ENCODE data around the gene VARS1.

Gene VARS1

DNA sequence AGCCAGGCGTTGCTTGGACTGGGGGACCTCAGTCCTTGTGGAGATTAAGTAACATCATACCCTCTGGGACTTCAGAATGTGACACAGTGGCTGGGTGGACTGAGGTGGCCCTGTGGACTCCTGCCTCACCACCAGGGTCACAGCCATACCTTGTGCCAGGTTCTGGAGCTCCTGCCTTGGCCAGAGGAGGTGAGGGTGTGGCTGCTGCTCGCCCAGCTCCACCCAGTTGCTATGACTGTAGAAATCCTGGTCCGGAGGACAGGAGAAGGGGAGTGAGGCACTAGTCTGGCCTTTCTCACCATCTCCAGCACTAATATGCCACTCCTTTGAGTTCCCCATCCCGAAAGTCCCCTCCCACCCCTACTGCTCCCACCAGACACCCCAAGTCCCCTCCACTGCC is 20.4 kb downstream of the VARS1 start:
- DNase-seq (ENCODE audit: low read depth) = no peak
- no peak overlapping the region for H3K4me3 ChIP-seq (ENCODE audit: low read depth, low read length)
- TF ChIP-seq MYC (IDR thresholded peaks at IDR 0.05; ENCODE audit: low read depth, low read length) (no peak), POLR2A (IDR thresholded peaks at IDR 0.05; ENCODE audit: extremely low read depth, insufficient read length) (no peak)
- TF ChIP-seq, protein P1, sequence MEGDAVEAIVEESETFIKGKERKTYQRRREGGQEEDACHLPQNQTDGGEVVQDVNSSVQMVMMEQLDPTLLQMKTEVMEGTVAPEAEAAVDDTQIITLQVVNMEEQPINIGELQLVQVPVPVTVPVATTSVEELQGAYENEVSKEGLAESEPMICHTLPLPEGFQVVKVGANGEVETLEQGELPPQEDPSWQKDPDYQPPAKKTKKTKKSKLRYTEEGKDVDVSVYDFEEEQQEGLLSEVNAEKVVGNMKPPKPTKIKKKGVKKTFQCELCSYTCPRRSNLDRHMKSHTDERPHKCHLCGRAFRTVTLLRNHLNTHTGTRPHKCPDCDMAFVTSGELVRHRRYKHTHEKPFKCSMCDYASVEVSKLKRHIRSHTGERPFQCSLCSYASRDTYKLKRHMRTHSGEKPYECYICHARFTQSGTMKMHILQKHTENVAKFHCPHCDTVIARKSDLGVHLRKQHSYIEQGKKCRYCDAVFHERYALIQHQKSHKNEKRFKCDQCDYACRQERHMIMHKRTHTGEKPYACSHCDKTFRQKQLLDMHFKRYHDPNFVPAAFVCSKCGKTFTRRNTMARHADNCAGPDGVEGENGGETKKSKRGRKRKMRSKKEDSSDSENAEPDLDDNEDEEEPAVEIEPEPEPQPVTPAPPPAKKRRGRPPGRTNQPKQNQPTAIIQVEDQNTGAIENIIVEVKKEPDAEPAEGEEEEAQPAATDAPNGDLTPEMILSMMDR (IDR thresholded peaks at IDR 0.05; ENCODE audit: low read depth, low read length) = no peak
- TF ChIP-seq, protein P2, sequence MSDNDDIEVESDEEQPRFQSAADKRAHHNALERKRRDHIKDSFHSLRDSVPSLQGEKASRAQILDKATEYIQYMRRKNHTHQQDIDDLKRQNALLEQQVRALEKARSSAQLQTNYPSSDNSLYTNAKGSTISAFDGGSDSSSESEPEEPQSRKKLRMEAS (IDR thresholded peaks at IDR 0.05; ENCODE audit: low read depth, low read length) = no peak

DNA sequence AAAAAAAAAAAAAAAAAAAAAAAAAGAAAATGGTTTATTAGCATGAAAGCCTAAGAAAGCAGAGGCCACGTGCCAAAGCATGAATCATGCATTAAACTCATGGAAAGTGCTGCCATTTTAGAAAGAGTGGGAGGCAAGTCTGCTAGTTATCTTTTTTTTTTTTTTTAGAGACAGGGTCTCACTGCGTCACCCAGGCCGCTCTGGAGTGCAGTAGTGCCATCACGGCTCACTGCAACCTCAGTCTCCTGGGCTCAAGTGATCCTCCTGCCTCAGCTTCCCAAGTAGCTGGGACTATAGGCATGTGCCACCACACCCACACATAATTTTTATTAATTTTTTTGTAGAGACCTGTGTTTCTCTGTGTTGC is 23.6 kb downstream of the VARS1 start:
- TF ChIP-seq, protein P1 (IDR thresholded peaks at IDR 0.05; ENCODE audit: low read depth, low read length) = no peak
- no peak for TF ChIP-seq MYC (IDR thresholded peaks at IDR 0.05; ENCODE audit: low read depth, low read length)
- TF ChIP-seq POLR2A (IDR thresholded peaks at IDR 0.05; ENCODE audit: extremely low read depth, insufficient read length) = no peak
- TF ChIP-seq, protein P2 (IDR thresholded peaks at IDR 0.05; ENCODE audit: low read depth, low read length) = no peak
- no peak for DNase-seq (ENCODE audit: low read depth)
- no peak overlapping the region for H3K4me3 ChIP-seq (ENCODE audit: low read depth, low read length)

DNA sequence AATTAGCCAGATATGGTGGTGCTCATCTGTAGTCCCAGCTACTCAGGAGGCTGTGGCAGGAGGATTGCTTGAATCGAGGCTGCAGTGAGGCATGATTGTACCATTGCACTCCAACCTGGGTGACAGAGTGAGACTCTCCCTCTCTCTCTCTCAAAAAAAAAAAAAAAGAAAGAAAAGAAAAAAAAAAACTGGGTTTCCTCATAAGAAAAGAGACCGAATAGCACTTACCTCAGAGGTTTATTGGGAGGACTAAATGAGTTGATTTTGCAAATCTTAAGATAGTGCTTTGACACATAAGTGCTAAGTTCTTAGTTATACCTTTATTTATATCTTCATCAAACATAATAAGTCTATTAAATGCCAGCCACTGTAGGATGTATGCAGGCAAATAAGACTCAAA is 24.7 kb downstream of the VARS1 start:
- no peak overlapping the region for H3K4me3 ChIP-seq (ENCODE audit: low read depth, low read length)
- TF ChIP-seq, protein P1 (IDR thresholded peaks at IDR 0.05; ENCODE audit: low read depth, low read length) = no peak
- TF ChIP-seq, protein P2 (IDR thresholded peaks at IDR 0.05; ENCODE audit: low read depth, low read length) = no peak
- TF ChIP-seq POLR2A (IDR thresholded peaks at IDR 0.05; ENCODE audit: extremely low read depth, insufficient read length) (no peak), MYC (IDR thresholded peaks at IDR 0.05; ENCODE audit: low read depth, low read length) (no peak)
- no peak for DNase-seq (ENCODE audit: low read depth)

DNA sequence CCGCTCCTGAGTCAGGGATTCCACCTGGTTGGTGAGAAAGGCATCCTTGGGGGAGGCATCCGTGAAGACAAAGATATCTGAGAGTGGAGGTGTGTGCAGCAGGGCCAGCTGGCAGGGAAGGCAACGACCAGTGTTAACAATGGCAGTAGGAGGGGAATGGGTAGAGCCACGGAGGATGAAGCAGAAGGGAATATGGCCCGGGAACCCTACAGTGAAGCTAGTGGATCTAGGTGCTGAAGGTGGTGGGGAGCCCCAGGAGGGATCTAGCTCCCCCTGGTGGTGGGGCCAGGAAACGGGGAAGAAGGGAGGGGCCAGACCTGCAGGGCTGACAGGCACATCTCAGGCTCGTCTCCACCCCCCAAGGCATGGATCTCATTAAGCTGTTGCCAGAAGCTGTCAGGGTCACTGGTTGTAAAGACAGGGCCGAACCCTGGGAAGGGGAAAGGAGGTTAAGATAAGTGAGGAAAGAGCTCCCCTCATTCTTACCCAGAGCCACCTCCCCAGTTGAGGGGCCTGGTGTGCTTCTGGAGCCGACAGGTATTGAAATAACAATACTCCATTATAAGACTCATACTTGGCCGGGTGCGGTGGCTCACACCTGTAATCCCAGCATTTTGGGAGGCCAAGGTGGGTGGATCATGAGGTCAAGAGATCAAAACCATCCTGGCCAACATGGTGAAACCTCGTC is 25.7 kb downstream of the VARS1 start:
- TF ChIP-seq, protein P1 (IDR thresholded peaks at IDR 0.05; ENCODE audit: low read depth, low read length) = peak; percentile 96
- 0 out of 2 replicates have a peak, but pooled peaks have one; percentile 11 for TF ChIP-seq MYC (IDR thresholded peaks at IDR 0.05; ENCODE audit: low read depth, low read length)
- TF ChIP-seq, protein P2 (IDR thresholded peaks at IDR 0.05; ENCODE audit: low read depth, low read length) = 0 out of 2 replicates have a peak, but pooled peaks have one; percentile 35
- no peak for TF ChIP-seq POLR2A (IDR thresholded peaks at IDR 0.05; ENCODE audit: extremely low read depth, insufficient read length)
- H3K4me3 ChIP-seq (ENCODE audit: low read depth, low read length) = no peak overlapping the region
- DNase-seq (ENCODE audit: low read depth) = peak; percentile 83

DNA sequence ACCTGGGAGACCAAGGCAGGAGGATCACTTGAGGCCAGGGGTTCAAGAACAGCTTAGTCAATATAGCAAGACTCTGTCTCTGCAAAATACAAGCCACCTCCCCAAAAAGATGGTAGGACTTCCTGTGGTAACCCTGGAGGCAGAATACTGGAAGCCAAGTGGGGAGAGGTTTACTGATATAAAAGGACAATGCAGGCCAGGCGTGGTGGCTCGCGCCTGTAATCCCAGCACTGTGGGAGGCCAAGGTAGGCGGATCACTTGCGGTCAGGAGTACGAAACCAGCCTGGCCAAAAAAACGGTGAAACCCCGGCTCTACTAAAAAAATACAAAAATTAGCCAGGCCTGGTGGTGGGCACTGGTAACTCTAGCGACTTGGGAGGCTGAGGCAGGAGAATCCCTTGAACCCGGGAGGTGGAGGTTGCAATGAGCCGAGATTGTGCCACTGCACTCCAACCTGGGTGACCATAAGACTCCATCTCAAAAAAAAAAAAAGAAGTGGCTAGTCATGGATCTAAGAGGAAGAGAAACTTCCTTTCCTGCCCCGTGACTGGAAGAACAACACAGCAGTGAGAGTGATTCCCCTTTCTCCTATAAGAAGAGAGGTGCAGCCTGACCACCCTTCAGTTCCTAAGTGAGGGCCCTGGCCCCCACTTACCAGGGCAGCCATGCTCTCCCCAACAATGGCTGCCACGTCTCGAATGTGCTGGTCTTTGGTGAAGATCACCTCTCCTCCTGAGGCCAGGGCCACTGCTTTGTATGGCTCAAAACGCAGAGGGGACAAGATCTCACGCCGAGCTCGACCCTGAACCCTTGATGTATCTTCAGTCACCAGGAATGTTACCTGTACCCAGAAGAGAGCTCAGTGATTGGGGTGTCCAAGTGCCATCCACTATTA is 26.9 kb downstream of the VARS1 start:
- no peak for DNase-seq (ENCODE audit: low read depth)
- TF ChIP-seq, protein P2 (IDR thresholded peaks at IDR 0.05; ENCODE audit: low read depth, low read length) = no peak
- no peak for TF ChIP-seq MYC (IDR thresholded peaks at IDR 0.05; ENCODE audit: low read depth, low read length)
- no peak for TF ChIP-seq POLR2A (IDR thresholded peaks at IDR 0.05; ENCODE audit: extremely low read depth, insufficient read length)
- no peak overlapping the region for H3K4me3 ChIP-seq (ENCODE audit: low read depth, low read length)
